B cell (primary cell): ENCODE results near the gene ETV1. TPM values are rescaled to one million over a fixed set of nuclear protein-coding genes. Genes with fewer than 3 reads are reported as not detected.

Source experiments
- ATAC-seq: fragments of 200-7000 bp; cut with Tn5 transposase; one replicate; pipeline ENCODE4 v1.10.0; 2021; ENCODE audit warnings: low read depth, mild to moderate bottlenecking, moderate number of reproducible peaks, moderate library complexity
- CTCF ChIA-PET: fragments of 350-600 bp; sonication (Branson Sonifier 250); formaldehyde crosslinking; loops from one replicate; lab custom pipeline; 2021; ENCODE audit warnings: antibody characterized with exemption, inconsistent platforms; lab: Charles Lee
- POLR2A ChIA-PET: fragments of 350-600 bp; sonication (Branson Sonifier 250); formaldehyde crosslinking; loops from one replicate; lab custom pipeline; 2021; ENCODE audit warnings: antibody characterized with exemption; lab: Charles Lee
- DNase-seq: peaks from one replicate; pipeline ENCODE4 v3.0.0; 2013
- H2AFZ ChIP-seq: 2 replicates; pipeline ENCODE4 v1.6.1; 2012; ENCODE audit warnings: mild to moderate bottlenecking, low read depth, low read length; ENCODE audit not compliant: insufficient read depth, poor library complexity, severe bottlenecking
- H3K27ac ChIP-seq, 2 donors: 1 replicate in 1 of 2; 2 replicates in 1 of 2; pipeline ENCODE4 v1.5.1; 2012 to 2013; ENCODE audit warnings: low read length in 2 of 2, mild to moderate bottlenecking in 2 of 2, moderate library complexity in 1 of 2
- H3K27me3 ChIP-seq, 4 experiments: fragments of 200-600 bp in 1 of 4; sonication (generic) in 1 of 4; replicated peaks in 1 of 4; 1 replicate in 2 of 4; 2 replicates in 2 of 4; pipeline versions ENCODE4 v1.6.1 to v1.7.0; 2013 to 2016; ENCODE audit warnings: low read length in 3 of 4, mild to moderate bottlenecking in 2 of 4, mixed read lengths in 1 of 4, moderate library complexity in 1 of 4; ENCODE audit not compliant: insufficient read depth in 4 of 4, control insufficient read depth in 3 of 4; ENCODE audit errors: control extremely low read depth in 1 of 4
- H3K36me3 ChIP-seq, 2 experiments: replicated peaks in 1 of 2; 1 replicate in 1 of 2; 2 replicates in 1 of 2; pipeline versions ENCODE4 v1.6.1 to v1.7.1; 2013; ENCODE audit warnings: low read length in 1 of 2; ENCODE audit not compliant: insufficient read depth in 2 of 2, control insufficient read depth in 1 of 2; ENCODE audit errors: control extremely low read depth in 1 of 2, extremely low read depth in 1 of 2
- H3K4me1 ChIP-seq, 2 donors: fragments of 200-600 bp in 1 of 2; sonication (generic) in 1 of 2; 1 replicate in 1 of 2; 2 replicates in 1 of 2; pipeline versions ENCODE4 v1.5.1 to v1.6.1; 2013 to 2017; ENCODE audit warnings: low read length in 2 of 2; ENCODE audit not compliant: control insufficient read depth in 2 of 2, insufficient read depth in 2 of 2
- H3K4me2 ChIP-seq: replicated peaks from 2 replicates; pipeline ENCODE3; 2012; ENCODE audit warnings: mild to moderate bottlenecking, low read depth, low read length; ENCODE audit not compliant: poor library complexity, severe bottlenecking
- H3K4me3 ChIP-seq, 5 experiments: fragments of 200-600 bp in 1 of 5; sonication (generic) in 1 of 5; 1 replicate in 3 of 5; 2 replicates in 2 of 5; pipeline versions ENCODE4 v1.5.1 to v1.7.0; 2011 to 2016; ENCODE audit warnings: low read length in 4 of 5, mild to moderate bottlenecking in 4 of 5, low read depth in 2 of 5, control low read depth in 1 of 5, moderate library complexity in 1 of 5; ENCODE audit not compliant: insufficient read depth in 1 of 5; ENCODE audit errors: control extremely low read depth in 1 of 5, extremely low read depth in 1 of 5
- H3K79me2 ChIP-seq: fragments of 200-600 bp; sonication (generic); one replicate; pipeline ENCODE4 v1.6.0; 2016; ENCODE audit warnings: low read length; ENCODE audit not compliant: control insufficient read depth, insufficient read depth
- H3K9ac ChIP-seq: fragments of 200-600 bp; sonication (generic); 2 replicates; pipeline ENCODE4 v1.6.1; 2017; ENCODE audit warnings: mild to moderate bottlenecking, low read length, moderate library complexity
- H3K9me3 ChIP-seq, 3 donors: one replicate each; pipeline versions ENCODE4 v1.6.1 to v1.7.1; 2013; ENCODE audit warnings: low read length in 2 of 3; ENCODE audit not compliant: control insufficient read depth in 2 of 3, insufficient read depth in 1 of 3; ENCODE audit errors: control extremely low read depth in 1 of 3
- H4K20me1 ChIP-seq: 2 replicates; pipeline ENCODE4 v1.6.0; 2012; ENCODE audit warnings: mild to moderate bottlenecking, low read length; ENCODE audit not compliant: insufficient read depth, control insufficient read depth, poor library complexity, severe bottlenecking
- H3K27ac Mint-ChIP-seq: one replicate; pipeline ENCODE4 v1.8.0; 2021; ENCODE audit warnings: mixed read lengths
- H3K27me3 Mint-ChIP-seq: one replicate; pipeline ENCODE4 v1.8.0; 2021; ENCODE audit warnings: mixed read lengths
- H3K4me1 Mint-ChIP-seq: one replicate; pipeline ENCODE4 v1.8.0; 2021; ENCODE audit warnings: mixed read lengths
- H3K4me3 Mint-ChIP-seq: one replicate; pipeline ENCODE4 v1.8.0; 2021; ENCODE audit warnings: mixed read lengths
- H3K9me3 Mint-ChIP-seq: one replicate; pipeline ENCODE4 v1.8.0; 2022; ENCODE audit warnings: mixed read lengths; ENCODE audit not compliant: insufficient read depth
- EZH2 ChIP-seq: IDR thresholded peaks from 2 replicates; pipeline ENCODE4 v1.6.1; 2012; ENCODE audit warnings: borderline replicate concordance, low read depth, mild to moderate bottlenecking, moderate library complexity, low read length; ENCODE audit not compliant: insufficient read depth, poor library complexity, severe bottlenecking
- WGBS: methylation state at CpG from one replicate; pipeline ENCODE4 v1.1.5; 2013; ENCODE audit warnings: missing lambda C conversion rate; ENCODE audit not compliant: insufficient coverage; 5-methylcytosine and 5-hydroxymethylcytosine counted together
- intact Hi-C: fragments of 100-400 bp; cut with micrococcal nuclease; formaldehyde crosslinking; loops from one replicate; pipeline ENCODE4 v1.10.0; 2022
- polyA plus RNA-seq: library from polyadenylated mRNA; depleted of rRNA; stranded (reverse); fragments of >200 nt; gene quantifications from 2 replicates; pipeline ENCODE4 v1.2.3, GENCODE V29; 2012
- total RNA-seq, 2 donors: library from RNA; stranded (reverse); fragments of 120-200 nt in 1 of 2; gene quantifications; 1 replicate in 1 of 2; 2 replicates in 1 of 2; pipeline versions ENCODE4 v1.2.3 to v1.2.4, GENCODE V29; 2013 to 2022
- TF ChIP-seq, protein P1 (sequence below): fragments of 200-600 bp; IDR thresholded peaks from one replicate; pipeline ENCODE4 v1.8.0; 2022; ENCODE audit warnings: antibody characterized with exemption, mild to moderate bottlenecking

Gene ETV1
- total and polyA plus RNA-seq, 2 donors (not counting 1 experiment from before 2014, with no cell fraction given): not detected

DNA sequence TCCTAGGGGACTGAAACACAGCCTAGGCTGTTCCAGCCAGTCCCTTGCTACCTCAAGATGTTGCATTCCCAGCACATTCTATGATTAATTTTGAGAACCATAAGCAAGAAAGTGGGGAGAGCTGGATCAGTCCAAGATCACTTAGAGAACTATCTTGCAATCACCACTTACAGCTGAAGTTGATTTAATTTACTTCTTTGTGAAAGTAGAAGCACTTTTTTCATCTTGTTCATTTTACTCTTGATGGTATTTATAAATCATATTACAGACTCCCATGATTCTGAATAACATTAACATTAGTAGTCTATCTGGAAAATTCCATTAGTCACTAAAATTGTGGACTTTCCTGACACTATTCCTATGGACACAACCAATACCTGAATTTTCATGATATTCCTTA lies 118.5 kb downstream of the ETV1 start:
- Mint-ChIP-seq H3K4me1 (no peaks in the 10 kb centered on the region), H3K9me3 (no peaks in the 10 kb centered on the region), H3K27me3 (no peaks in the 10 kb centered on the region), H3K27ac (no peak overlapping the region), H3K4me3 (no peak overlapping the region)
- no peaks in the 10 kb centered on the region for H3K27me3 ChIP-seq
- intact Hi-C loops: no loop called here
- no peak overlapping the region for H2AFZ ChIP-seq
- ChIA-PET POLR2A (no interaction called here), CTCF (no interaction called here)
- H3K4me3 ChIP-seq: no peak overlapping the region
- DNase-seq: no peak
- H3K36me3 ChIP-seq: no peaks in the 10 kb centered on the region
- no peaks in the 10 kb centered on the region for H3K4me1 ChIP-seq
- no peaks in the 10 kb centered on the region for H3K79me2 ChIP-seq
- peaks cover 0 to 5% (median 0%) of the 10 kb centered on the region in 3 donors for H3K9me3 ChIP-seq
- no peak overlapping the region for H3K27ac ChIP-seq
- no peak for ATAC-seq
- H3K4me2 ChIP-seq: no peak overlapping the region
- TF ChIP-seq EZH2: no peak
- TF ChIP-seq, protein P1, sequence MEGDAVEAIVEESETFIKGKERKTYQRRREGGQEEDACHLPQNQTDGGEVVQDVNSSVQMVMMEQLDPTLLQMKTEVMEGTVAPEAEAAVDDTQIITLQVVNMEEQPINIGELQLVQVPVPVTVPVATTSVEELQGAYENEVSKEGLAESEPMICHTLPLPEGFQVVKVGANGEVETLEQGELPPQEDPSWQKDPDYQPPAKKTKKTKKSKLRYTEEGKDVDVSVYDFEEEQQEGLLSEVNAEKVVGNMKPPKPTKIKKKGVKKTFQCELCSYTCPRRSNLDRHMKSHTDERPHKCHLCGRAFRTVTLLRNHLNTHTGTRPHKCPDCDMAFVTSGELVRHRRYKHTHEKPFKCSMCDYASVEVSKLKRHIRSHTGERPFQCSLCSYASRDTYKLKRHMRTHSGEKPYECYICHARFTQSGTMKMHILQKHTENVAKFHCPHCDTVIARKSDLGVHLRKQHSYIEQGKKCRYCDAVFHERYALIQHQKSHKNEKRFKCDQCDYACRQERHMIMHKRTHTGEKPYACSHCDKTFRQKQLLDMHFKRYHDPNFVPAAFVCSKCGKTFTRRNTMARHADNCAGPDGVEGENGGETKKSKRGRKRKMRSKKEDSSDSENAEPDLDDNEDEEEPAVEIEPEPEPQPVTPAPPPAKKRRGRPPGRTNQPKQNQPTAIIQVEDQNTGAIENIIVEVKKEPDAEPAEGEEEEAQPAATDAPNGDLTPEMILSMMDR: no peak
- H3K9ac ChIP-seq: no peak overlapping the region
- H4K20me1 ChIP-seq: no peaks in the 10 kb centered on the region

GRCh38 chr7:13860734-13861133 lies 128.7 kb downstream of the ETV1 start:
- Histone ChIP-seq H3K79me2 (no peaks in the 10 kb centered on the region), H3K27ac (no peak overlapping the region), H3K27me3 (no peaks in the 10 kb centered on the region), H3K9ac (no peak overlapping the region), H3K4me2 (no peak overlapping the region), H3K4me1 (no peaks in the 10 kb centered on the region), H3K4me3 (no peak overlapping the region), H3K9me3 (no peaks in the 10 kb centered on the region), H4K20me1 (no peaks in the 10 kb centered on the region), H2AFZ (no peak overlapping the region), H3K36me3 (no peaks in the 10 kb centered on the region)
- Mint-ChIP-seq H3K4me3 (no peak overlapping the region), H3K27ac (no peak overlapping the region), H3K4me1 (no peaks in the 10 kb centered on the region), H3K27me3 (no peaks in the 10 kb centered on the region), H3K9me3 (peaks cover 2% of the 10 kb centered on the region)
- no peak for TF ChIP-seq EZH2
- TF ChIP-seq, protein P1: no peak
- intact Hi-C loops: no loop called here
- CTCF ChIA-PET: no interaction called here
- POLR2A ChIA-PET: no interaction called here
- ATAC-seq: no peak
- 73% methylated on average over 1 of the region's 2 CpGs for WGBS
- DNase-seq: no peak
